ENCODE data around the gene SMIM11. TPM values are rescaled to one million over a fixed set of nuclear protein-coding genes. Genes with fewer than 3 reads are reported as not detected.
A peak's percentile ranks its signal among the peaks of the same experiment; 100 is the strongest.

Gene SMIM11
- total RNA-seq, 4 donors from 2014 or later: 3.4 to 14.0 (median 6.3) TPM

- no peak for TF ChIP-seq POLR2A (IDR thresholded peaks at IDR 0.05)
- TF ChIP-seq, protein P1, sequence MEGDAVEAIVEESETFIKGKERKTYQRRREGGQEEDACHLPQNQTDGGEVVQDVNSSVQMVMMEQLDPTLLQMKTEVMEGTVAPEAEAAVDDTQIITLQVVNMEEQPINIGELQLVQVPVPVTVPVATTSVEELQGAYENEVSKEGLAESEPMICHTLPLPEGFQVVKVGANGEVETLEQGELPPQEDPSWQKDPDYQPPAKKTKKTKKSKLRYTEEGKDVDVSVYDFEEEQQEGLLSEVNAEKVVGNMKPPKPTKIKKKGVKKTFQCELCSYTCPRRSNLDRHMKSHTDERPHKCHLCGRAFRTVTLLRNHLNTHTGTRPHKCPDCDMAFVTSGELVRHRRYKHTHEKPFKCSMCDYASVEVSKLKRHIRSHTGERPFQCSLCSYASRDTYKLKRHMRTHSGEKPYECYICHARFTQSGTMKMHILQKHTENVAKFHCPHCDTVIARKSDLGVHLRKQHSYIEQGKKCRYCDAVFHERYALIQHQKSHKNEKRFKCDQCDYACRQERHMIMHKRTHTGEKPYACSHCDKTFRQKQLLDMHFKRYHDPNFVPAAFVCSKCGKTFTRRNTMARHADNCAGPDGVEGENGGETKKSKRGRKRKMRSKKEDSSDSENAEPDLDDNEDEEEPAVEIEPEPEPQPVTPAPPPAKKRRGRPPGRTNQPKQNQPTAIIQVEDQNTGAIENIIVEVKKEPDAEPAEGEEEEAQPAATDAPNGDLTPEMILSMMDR (IDR thresholded peaks at IDR 0.05): no peak
- H3K4me1 ChIP-seq: no peaks in the 10 kb centered on the region
- no peaks in the 10 kb centered on the region for H3K9me3 ChIP-seq
- DNase-seq: peak in 1 of 3 donors; percentile 21
- H3K4me3 ChIP-seq: no peak overlapping the region
- no peak overlapping the region for H3K27ac ChIP-seq
- H3K27me3 ChIP-seq: no peaks in the 10 kb centered on the region
- no peaks in the 10 kb centered on the region for H3K36me3 ChIP-seq
Measured at GRCh38 chr21:34354836-34355235, 20.5 kb upstream of the SMIM11 start.

DNA sequence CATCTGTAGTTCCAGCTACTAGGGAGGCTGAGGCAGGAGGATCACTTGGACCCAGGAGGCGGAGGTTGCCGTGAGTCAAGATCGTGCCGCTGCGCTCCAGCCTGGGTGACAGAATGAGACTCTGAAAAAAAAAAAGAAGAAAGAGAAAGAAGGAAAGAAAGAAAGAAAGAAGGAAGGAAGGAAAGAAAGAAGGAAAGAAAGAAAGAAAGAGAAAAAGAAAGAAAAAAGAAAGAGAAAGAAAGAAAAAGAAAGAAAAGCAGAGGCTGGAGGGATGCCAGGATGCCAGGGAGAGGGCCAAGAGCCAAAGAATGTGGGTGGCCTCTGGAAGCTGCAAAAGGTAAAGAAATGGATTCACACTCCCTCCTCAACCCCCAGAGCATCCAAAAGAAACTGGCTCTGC is 19.7 kb upstream of the SMIM11 start:
- TF ChIP-seq, protein P1 (IDR thresholded peaks at IDR 0.05): no peak
- no peak for TF ChIP-seq POLR2A (IDR thresholded peaks at IDR 0.05)
- Histone ChIP-seq H3K9me3 (no peaks in the 10 kb centered on the region), H3K4me1 (no peaks in the 10 kb centered on the region), H3K27ac (no peak overlapping the region), H3K27me3 (no peaks in the 10 kb centered on the region), H3K4me3 (no peak overlapping the region), H3K36me3 (no peaks in the 10 kb centered on the region)
- DNase-seq: peak in 1 of 3 donors; percentile 18

GRCh38 chr21:34357889-34358288 is 17.4 kb upstream of the SMIM11 start:
- no peaks in the 10 kb centered on the region for H3K36me3 ChIP-seq
- peak in 1 of 3 donors; percentile 15 for DNase-seq
- no peaks in the 10 kb centered on the region for H3K9me3 ChIP-seq
- H3K4me3 ChIP-seq: no peak overlapping the region
- TF ChIP-seq, protein P1 (IDR thresholded peaks at IDR 0.05): no peak
- no peak for TF ChIP-seq POLR2A (IDR thresholded peaks at IDR 0.05)
- H3K27ac ChIP-seq: no peak overlapping the region
- H3K27me3 ChIP-seq: no peaks in the 10 kb centered on the region
- no peaks in the 10 kb centered on the region for H3K4me1 ChIP-seq

- no peaks in the 10 kb centered on the region for H3K27me3 ChIP-seq
- H3K4me3 ChIP-seq: no peak overlapping the region
- no peak for DNase-seq
- H3K27ac ChIP-seq: no peak overlapping the region
- H3K9me3 ChIP-seq: no peaks in the 10 kb centered on the region
- TF ChIP-seq, protein P1 (IDR thresholded peaks at IDR 0.05): no peak
- no peak for TF ChIP-seq POLR2A (IDR thresholded peaks at IDR 0.05)
- H3K36me3 ChIP-seq: no peaks in the 10 kb centered on the region
- H3K4me1 ChIP-seq: no peaks in the 10 kb centered on the region
Measured at GRCh38 chr21:34358866-34359265, 16.4 kb upstream of the SMIM11 start.

- H3K27me3 ChIP-seq: no peaks in the 10 kb centered on the region
- H3K9me3 ChIP-seq: no peaks in the 10 kb centered on the region
- H3K36me3 ChIP-seq: no peaks in the 10 kb centered on the region
- no peaks in the 10 kb centered on the region for H3K4me1 ChIP-seq
- H3K4me3 ChIP-seq: no peak overlapping the region
- DNase-seq: peak in 1 of 3 donors; percentile 22
- TF ChIP-seq, protein P1 (IDR thresholded peaks at IDR 0.05): no peak
- TF ChIP-seq POLR2A (IDR thresholded peaks at IDR 0.05): no peak
- H3K27ac ChIP-seq: no peak overlapping the region
Measured at GRCh38 chr21:34360488-34361241, 14.6 kb upstream of the SMIM11 start.
